ENCODE data around the gene PIP5K1B.

The PIP5K1B gene

DNA sequence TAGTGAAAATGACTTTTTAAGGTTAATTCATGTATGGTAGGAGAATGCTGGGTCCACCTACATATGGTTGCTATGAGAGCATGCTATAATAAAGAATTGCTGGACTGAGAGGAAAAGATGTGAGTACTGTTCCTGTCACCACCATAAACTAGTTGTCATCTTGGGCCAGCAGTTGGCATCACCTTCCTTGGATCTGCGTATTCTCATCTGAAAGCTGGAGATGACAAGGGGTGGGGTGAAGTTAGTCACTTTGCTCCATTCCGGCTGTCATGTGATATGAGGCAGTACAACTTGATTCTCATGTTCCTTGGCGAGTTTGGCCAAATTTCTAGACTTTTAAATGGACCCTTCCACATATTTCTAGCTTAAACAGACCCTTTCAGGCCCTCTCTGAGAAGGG, 33.3 kb downstream of the PIP5K1B start:
- peak; percentile 69 for DNase-seq (ENCODE audit: low spot score)

DNA sequence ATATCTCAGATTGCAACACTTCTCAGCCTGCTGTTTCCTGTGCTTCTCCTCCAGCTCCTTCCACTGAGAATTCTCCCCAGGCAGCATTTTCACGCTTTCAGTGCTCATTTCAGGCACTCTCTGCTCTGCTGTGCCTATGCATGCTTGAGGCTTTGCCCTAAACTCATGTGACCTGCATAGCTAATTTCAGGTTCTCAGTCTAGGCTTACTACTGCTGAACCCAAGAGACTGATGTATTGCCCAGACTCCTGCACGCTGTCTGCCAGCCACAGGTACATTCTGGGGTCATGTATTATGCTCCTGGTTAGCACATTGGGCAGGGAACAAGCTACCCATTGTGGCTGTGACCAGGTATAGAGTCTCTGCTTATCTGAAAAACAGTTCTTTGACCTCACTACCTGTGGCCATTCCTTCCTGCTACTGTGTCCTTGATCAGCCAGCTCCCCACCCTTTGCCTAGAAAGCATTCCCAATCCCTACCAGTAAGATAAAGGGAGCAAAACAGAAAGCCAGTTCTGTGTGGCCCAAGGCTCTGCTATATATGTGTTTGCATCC, 34.7 kb downstream of the PIP5K1B start:
- DNase-seq (ENCODE audit: low spot score): no peak

DNA sequence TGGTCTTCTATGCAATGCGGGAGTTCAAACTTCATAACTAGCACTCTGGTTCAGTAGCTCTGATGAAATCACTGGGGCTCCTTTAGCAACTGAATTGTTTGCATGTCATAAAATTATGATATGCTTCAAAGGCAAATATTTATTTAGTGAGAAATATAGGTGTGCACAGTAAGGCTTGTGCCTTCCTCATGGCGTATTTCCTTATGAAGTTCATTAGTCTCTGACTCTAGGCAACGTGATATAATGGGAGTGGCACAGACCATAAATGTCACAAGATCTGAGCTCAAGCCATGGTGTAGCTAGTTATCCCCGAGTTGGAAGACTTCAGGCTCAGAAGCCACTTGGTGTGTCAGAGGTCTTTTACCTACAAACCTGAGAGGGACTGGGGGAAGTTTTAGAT, 35.5 kb downstream of the PIP5K1B start:
- DNase-seq (ENCODE audit: low spot score): peak; percentile 66

DNA sequence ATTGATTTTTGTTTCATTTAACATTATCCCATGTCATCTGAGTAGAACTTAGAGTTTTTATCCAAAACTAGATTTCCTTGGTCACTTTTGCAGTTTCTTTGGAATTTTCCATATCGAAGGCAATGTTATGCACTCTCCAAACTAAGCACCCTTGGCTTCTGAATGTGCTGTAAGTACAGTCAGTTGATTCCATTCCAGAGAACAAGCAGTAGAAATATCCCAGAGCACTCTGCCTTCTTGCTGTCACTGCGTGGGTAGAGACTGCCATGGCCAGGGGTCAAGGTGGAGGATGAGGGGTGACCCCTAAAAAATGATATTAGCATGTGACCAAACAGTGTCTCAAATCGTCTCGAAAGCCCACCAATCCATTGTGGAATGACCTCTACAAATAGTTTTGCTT, 36.2 kb downstream of the PIP5K1B start:
- DNase-seq (ENCODE audit: low spot score): no peak

DNA sequence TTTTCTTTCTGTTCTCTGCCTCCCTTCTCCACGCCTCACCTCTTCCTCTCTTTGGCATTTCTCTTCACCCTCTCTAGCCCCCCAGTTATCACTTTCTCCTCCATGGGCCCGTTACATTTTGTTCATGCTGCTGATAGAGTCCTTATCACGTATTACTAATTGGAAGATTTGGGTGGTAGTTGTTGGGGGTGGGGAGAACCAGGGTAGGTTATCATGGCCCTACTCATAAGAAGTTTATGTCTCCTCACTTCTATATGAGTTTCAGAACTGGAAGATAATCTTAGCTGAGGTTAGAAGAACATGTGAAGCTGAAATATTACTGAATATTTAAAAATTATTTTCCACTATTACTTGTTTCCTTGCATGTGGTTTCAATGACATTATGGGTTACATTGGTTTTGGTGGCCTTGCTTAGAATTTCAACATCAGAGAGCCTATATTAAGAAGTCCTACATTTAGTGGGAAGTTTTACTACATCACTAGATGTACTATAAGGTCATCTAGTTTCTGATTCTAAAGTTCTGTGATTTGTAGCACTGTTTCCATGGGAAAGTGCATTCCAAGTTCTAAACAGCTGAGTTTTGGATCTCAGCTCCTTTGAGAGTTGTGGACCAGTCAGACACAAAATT, 36.8 kb downstream of the PIP5K1B start:
- DNase-seq (ENCODE audit: low spot score): peak; percentile 37

DNA sequence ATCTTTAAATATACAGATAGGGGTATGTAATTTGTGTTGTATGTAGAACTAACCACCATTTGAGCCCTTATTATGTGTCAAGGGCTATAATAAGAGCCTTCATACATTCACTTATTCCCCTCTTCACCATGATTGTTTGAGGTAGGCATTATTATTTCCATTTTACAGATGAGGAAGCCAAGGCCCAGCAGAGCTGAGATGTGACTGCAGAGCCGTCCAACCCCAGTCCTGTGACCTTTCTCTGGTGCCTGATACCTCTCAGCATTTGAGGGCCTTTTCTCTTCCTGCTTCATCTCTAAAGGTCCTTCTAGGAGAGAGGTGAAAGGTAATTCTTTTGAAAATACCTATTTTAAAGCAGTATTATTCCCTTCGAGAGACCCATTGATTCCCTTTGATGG, 37.3 kb downstream of the PIP5K1B start:
- no peak for DNase-seq (ENCODE audit: low spot score)

DNA sequence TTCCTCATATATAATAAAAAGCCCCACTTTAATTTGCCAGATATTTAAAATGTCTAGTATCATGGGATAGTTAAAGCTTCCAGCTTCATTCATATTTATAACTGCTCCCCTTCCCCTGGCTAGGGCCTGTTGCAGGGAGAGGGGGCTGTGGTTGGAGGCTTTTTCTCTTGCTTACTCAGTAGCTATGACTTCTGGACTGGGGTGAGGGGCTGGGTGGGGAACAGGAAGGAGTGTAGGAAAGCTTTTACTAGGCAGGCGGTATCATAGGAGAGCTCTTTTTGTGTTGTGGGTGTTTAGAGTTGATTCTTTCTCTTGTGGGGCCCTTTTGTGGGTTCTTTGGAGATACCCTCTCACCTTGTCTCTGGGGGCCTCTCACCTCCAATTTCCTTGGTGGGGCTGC, 39.4 kb downstream of the PIP5K1B start:
- no peak for DNase-seq (ENCODE audit: low spot score)

DNA sequence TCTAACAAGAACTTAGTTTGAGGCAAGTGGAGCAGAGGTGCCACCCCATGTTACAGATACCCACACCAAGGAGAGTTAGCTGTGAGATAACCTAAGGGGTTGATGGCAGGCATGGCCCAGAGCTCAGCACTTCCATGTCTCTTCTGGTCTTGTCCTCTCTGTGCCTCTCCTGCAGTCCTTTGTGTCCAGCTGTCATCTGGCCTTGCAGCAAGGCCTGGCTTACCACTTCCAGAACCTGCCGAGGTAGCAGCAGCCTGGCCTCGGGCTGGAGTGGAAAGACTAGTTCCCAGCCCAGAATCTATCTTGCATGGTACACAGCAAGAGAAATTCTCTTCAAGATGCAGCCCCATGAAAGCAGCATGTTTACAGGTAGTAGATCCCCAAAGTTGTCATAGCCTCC, 41.5 kb downstream of the PIP5K1B start:
- DNase-seq (ENCODE audit: low spot score): peak; percentile 77

DNA sequence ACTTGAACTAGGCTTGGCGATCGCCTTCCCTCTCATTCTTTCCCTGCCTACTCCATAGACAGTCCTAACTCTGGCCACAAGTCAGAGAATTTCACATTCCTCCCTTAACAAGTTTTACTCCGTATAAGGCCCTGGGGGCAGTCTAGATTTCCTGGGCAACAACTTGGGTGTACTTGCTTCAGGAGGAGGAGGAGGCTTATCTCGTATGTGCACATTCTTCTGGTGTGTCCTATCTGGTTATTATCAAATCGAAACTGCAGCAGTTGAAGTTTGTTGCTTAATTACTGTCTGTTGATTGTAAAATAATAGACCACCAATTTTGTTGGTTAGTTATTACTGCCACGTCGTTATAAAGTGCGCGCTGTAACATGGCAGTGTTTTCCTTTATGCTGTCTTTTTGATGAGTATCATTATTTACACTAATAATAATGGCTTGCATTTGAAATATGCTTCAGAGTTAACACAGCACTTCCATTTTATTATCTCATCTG, 42.0 kb downstream of the PIP5K1B start:
- peak; percentile 90 for DNase-seq (ENCODE audit: low spot score)

DNA sequence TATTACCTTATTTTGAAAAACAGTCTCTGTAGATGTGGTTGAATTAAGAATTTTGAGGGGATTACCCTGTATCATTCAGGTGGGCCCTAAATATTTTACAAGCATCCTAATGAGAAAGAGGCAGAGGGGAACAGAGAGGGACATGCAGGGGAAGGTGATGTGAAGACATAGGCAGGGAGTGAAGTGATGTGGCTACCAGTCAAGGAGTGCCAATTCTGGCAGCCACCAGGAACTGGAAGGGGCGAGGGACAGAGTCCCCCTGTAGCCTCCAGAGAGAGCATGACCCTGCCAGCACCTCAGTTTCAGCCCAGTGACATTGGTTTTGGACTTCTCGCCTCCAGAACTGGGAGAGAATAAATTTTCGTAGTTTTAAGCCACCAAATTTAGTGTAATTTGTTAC, 44.1 kb downstream of the PIP5K1B start:
- DNase-seq (ENCODE audit: low spot score): peak; percentile 33

DNA sequence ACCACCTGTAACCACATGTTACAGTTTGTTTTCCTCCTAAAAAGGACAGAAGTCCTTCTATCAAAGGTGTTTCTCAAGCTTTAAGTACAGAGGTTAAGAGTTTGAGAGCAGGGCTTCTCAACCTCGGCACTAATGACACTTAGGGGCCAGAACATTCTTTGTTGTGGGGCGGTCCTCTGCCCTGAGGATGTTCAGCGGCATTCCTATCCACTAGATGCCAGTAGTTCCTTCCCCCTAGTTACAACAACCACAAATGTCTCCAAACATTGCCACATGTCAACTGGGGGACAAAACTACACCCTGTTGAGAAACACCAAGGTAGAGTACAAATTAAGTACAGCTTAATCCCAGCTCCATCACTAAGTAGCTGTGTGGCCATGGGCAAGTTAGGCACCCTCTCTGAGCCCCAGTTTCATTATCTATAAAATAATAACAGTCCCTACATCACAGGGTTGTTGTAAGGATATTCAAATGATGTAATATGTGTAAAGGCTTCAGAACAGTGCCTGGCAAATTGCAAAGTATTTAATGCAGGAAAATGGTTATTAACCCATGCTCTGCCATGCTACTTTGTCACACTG, 44.6 kb downstream of the PIP5K1B start:
- DNase-seq (ENCODE audit: low spot score): peak; percentile 36

DNA sequence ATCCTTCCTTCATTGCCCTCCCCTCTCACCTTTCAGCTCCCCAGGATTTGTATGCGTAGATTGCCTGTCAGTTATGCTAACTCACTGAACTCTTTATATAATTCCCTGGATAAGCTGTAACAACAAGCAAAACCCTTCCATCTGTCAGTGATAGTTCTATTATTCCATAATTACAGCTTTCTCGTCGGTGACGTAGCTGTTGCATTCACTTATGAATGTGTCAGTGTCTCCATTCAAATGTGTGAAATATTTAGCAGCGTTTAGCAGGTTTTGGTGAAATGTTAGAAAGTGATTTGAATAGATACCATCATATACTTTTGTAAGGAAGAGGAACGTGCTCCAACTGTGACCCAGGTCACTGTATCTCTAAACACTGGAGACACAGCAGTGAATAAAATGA, 45.2 kb downstream of the PIP5K1B start:
- DNase-seq (ENCODE audit: low spot score): no peak

DNA sequence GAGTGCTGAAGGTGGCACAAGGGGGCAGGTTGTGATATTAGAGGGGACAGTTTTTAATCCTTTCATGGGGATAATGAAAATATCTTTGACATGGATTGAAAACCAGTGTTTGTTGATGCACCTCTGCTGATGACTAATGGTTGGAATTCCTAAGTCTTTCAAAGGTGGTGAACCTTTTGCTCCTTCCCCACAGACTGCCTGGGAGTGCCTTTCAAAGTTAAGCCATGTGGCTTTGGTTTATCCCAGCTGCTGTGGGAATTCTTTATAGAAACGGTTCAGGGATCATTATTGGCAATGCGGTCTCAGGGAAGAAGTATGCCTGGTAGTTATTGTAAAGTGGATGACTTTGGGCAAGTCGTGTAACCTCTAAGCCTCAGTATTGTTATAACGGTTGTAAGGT, 45.7 kb downstream of the PIP5K1B start:
- DNase-seq (ENCODE audit: low spot score): no peak

DNA sequence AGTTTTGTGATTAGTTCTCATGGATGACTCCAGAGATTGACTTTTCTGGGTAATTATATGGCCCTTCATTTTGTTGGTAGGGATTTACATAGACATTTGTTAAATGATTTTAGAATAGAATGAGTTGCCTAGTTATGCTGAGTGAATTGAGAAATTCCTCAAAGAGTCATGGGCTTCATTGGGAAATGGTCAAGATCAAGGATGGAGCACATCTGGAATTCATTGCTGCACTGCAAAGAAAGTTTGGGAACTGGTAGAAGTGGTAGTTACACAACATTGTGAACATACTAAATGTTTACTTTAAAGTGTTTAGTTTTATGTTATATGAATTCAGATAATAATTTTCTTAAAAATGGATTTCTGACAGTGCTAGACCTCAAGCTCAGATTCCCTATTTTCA, 46.5 kb downstream of the PIP5K1B start:
- DNase-seq (ENCODE audit: low spot score): no peak

DNA sequence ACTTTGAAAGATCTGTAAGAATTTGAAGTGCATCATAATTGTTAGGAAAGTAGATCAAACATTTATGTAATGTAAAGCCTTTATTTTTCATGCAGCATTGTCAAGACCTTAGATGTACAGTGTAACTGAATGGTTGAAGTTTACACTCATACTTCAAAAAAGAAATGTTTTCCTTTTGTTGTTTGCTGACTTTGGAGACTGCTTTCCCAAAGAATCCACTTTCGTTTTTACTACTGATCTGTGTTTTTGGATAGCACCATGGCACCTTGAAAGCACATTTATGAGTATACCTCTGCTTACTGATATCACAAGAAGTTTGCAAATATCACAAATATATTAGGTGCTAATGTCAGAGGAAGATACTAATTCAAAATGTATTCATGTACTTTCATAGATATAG, 50.0 kb downstream of the PIP5K1B start:
- DNase-seq (ENCODE audit: low spot score): peak; percentile 45

DNA sequence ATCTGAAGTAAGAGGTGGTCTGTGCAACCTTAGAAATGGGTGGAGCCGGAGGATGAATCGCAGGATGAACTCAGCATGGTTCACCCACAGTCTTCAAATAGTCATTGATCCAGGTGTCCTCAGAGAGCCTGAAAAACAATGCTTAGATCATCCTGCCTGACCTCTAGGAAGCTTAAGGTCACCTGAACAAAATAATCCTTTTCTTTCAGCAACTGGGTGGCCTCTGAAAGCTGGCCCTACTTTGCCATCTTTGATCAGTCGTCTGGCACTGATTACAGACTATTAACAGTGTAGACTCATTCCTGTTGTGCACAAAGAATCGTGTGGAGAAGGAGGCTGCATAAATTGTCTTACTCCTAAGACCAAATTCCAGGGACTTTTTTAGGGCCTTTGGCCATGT, 50.7 kb downstream of the PIP5K1B start:
- DNase-seq (ENCODE audit: low spot score): peak; percentile 32

DNA sequence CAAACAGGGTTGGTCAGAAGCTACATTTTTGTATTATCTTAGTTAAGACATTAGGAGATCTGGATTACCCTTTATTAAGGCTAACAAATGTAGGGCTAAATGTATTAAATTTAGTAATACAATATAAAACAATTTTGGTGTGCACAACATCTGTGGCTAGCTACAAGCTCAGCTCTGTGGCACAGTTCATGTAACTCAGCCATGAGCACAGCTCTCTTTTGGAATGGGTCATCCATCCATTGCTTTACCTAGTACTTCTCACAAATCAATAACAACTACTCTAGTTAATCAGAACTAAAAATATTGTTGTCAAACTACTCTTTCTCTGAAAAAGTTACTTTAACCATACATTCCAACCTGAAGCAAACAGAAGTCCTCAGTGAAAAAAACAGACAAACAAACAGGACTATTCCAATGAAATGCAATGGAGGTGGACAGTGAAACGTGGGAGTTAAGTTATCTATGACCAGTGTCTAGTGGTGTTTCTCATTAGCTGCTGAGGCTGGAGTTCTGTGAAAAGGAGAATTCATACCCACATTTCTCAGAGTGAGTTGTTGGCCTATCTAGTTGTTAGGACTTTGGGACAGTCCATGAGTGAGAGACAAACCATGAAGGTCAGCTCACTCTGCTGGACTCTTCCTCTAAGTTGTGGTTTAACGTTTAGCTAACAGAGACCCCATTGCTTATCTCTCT, 55.1 kb downstream of the PIP5K1B start:
- DNase-seq (ENCODE audit: low spot score): no peak

DNA sequence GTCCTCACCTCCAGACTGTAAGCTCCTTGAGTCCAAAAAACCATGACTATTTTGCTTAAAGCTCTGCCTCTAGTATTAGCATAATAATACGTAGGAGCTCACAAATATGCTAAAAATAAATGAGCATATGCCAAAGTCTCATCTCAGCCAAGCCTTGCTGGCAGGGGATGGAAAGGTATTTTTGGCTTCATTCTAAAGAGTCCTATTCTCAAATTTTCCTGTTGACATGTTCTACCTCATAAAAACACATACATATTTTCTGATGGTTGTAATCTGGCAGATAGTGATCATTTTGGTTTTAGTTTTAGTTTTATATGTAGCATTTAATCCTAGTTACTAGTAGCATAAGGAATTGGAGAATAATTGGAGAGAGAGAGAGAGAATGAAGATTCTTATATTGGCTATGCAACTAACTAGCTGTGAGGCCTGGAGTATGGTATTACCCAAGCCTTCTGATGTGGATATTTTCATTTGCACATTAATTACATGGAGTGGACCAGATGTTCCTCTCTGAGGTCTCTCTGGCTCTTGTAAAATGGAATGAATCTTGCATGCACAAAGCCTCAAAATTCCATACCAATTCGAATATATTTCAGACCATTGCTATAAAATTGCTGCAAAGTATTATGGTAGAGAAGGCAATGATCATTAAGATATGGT, 55.8 kb downstream of the PIP5K1B start:
- DNase-seq (ENCODE audit: low spot score): no peak

DNA sequence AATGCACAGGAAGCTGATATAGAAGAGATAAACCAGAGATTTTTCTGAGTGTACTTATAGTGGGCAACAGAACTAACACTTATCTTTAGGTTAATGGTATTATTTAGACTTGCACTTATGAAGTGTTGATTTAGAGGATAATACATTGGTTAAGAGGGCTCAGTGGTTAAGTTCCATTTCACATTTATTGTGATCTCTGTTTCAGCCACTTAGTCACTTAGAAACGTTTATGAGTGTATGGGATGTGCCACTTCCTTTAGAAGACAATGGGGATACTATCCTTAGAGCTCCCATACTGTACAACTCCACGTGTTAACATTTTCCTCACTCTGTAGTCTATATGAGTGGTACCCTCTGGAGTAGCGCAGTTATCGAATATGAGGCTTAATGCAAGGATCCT, 57.5 kb downstream of the PIP5K1B start:
- DNase-seq (ENCODE audit: low spot score): no peak

DNA sequence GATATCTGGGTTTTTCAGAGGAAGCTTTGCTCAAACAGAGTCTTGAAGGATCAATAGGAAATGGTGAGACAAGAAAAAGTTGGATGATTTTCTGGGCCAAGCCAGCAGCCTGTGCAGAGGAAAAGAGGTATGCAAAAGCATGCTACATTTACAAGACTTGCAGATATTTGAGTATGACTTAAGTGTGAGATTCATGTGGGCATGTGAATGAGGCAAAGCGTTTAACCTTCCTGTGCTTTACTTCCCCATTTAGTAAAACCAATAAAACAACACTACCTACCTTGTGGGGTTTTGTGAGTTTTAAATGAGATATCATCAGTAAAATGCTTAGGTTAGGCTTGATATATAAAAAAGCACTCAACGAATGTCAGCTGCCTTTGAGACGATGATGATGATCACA, 58.1 kb downstream of the PIP5K1B start:
- DNase-seq (ENCODE audit: low spot score): no peak

DNA sequence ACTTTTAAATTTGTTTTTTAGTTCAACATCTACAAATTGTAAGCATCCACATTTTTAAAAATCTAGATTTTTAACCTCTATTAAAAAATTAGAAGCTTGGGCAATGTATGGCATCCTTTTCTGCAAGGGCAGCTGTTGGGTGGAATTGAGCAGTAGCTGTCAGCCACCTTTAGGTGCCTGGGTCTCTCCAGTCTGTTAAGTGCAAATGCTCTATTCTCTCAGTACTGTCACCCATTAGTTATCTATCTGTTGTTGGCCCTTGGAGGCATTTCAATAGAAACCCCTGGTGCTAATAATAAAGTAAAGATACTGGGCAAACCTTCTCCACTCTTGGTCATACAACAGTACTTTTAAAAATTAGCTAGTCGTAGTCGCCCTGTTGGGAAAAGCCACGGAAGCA, 63.6 kb downstream of the PIP5K1B start:
- DNase-seq (ENCODE audit: low spot score): no peak

DNA sequence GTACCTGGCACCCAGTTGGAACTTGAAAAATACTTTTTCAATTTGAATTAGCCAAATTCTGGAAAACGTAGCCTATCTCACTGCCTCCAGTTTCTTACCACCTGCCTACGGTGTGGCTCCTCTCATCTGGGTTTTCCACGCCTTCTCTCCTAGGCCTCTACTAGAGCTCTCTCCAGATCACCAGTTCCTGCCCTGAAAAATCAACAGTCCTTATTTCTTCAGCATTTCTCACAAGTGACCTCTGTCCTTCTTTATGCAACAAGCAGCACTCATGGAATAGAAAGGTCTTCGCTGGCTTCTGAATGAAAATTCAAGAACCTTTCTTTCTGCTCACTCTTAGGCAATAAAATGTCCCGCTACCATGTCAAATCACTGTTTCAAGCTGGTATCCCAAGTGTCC, 64.8 kb downstream of the PIP5K1B start:
- no peak for DNase-seq (ENCODE audit: low spot score)

DNA sequence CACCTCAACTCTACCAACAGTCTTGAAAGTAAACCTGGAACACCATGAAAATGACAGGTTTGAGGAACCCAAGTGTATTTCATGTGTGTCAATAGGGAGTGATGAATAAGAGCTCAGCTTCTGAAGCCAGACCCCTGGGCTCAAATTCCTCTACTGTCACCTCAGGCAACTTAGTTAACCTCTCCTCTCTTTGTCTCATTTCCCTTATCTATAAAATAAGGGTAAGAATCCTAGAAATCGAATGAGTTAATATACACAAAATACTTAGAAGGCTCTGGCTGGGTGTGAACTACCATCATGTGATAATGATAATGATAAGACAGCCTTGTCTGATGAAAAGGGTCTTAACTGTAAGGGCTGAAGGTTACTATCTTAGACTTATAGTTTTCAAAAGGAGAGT, 66.3 kb downstream of the PIP5K1B start:
- DNase-seq (ENCODE audit: low spot score): no peak
